HL-60 (cell line): ENCODE measurements around the gene HERPUD2.

Experiments used
- DNase-seq, 2 experiments: peaks; one replicate each; pipeline ENCODE4 v3.0.0-alpha.2; 2010 to 2020; ENCODE audit warnings: low read depth in 1 of 2, low spot score in 1 of 2
- H3K27ac ChIP-seq: fragments of 250-450 bp; sonication (Bioruptor Pico); replicated peaks from 2 replicates; pipeline ENCODE4 v1.5.1; 2020; ENCODE audit warnings: mild to moderate bottlenecking, moderate library complexity
- H3K27me3 ChIP-seq: fragments of 250-450 bp; sonication (Bioruptor Pico); 2 replicates; pipeline ENCODE4 v1.5.1; 2021; ENCODE audit warnings: mild to moderate bottlenecking, moderate library complexity; ENCODE audit not compliant: insufficient read depth, poor library complexity, severe bottlenecking
- H3K4me3 ChIP-seq: replicated peaks from 2 replicates; pipeline ENCODE4 v1.5.1; 2011; ENCODE audit warnings: mild to moderate bottlenecking, control low read depth, low read length; ENCODE audit not compliant: insufficient read depth
- GABPA ChIP-seq: IDR thresholded peaks from 2 replicates; pipeline ENCODE4 v1.6.1; 2012; ENCODE audit warnings: low read depth
- POLR2AphosphoS5 ChIP-seq: IDR thresholded peaks from 2 replicates; pipeline ENCODE4 v1.6.1; 2012; ENCODE audit warnings: low read depth
- REST ChIP-seq: IDR thresholded peaks from 2 replicates; pipeline ENCODE4 v1.6.1; 2012; ENCODE audit warnings: low read depth; ENCODE audit not compliant: insufficient replicate concordance
- SPI1 ChIP-seq: IDR thresholded peaks from 2 replicates; pipeline ENCODE4 v1.6.1; 2012; ENCODE audit warnings: low read depth, mild to moderate bottlenecking, borderline replicate concordance
- TF ChIP-seq, protein P1 (sequence below): IDR thresholded peaks from one replicate; pipeline ENCODE4 v1.5.1; 2011; ENCODE audit warnings: low read length, control low read depth, inconsistent platforms; ENCODE audit not compliant: insufficient read depth

The HERPUD2 gene

GRCh38 chr7:35735396-35735795 lies 40.5 kb upstream of the HERPUD2 start:
- no peaks in the 10 kb centered on the region for H3K27me3 ChIP-seq
- no peak overlapping the region for H3K4me3 ChIP-seq
- no peak overlapping the region for H3K27ac ChIP-seq
- no peak for DNase-seq
- no peak for TF ChIP-seq SPI1
- TF ChIP-seq, protein P1, sequence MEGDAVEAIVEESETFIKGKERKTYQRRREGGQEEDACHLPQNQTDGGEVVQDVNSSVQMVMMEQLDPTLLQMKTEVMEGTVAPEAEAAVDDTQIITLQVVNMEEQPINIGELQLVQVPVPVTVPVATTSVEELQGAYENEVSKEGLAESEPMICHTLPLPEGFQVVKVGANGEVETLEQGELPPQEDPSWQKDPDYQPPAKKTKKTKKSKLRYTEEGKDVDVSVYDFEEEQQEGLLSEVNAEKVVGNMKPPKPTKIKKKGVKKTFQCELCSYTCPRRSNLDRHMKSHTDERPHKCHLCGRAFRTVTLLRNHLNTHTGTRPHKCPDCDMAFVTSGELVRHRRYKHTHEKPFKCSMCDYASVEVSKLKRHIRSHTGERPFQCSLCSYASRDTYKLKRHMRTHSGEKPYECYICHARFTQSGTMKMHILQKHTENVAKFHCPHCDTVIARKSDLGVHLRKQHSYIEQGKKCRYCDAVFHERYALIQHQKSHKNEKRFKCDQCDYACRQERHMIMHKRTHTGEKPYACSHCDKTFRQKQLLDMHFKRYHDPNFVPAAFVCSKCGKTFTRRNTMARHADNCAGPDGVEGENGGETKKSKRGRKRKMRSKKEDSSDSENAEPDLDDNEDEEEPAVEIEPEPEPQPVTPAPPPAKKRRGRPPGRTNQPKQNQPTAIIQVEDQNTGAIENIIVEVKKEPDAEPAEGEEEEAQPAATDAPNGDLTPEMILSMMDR, result no peak
- no peak for TF ChIP-seq POLR2AphosphoS5
- TF ChIP-seq GABPA, result no peak
- TF ChIP-seq REST, result no peak

DNA sequence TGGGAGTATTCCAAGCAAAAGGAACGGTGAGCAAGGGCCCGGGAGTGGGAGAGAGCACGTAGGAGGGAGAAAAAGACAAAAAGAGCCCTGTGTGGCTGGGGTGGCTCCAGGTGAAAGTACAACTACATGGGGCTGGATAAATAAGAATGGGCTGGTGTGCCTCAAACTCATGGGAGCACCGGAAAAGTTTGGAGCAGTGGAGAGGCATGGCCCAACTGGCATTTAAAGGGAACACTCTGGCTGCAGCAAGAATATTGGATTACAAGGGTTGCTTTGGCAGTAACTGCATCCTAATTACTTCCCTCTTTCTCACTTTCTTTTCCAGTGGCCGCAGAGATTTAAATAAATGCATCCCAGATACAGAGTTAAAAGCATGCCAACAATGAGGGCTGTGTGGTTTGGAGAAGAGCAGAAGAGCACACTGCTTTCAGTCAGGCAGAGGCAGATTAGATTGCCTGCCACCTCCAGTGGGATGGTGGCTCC lies 39.1 kb upstream of the HERPUD2 start:
- no peaks in the 10 kb centered on the region for H3K27me3 ChIP-seq
- H3K4me3 ChIP-seq, result no peak overlapping the region
- no peak overlapping the region for H3K27ac ChIP-seq
- TF ChIP-seq SPI1, result no peak
- TF ChIP-seq, protein P1, result no peak
- TF ChIP-seq POLR2AphosphoS5, result no peak
- TF ChIP-seq GABPA, result no peak
- TF ChIP-seq REST, result no peak
- DNase-seq, result no peak

DNA sequence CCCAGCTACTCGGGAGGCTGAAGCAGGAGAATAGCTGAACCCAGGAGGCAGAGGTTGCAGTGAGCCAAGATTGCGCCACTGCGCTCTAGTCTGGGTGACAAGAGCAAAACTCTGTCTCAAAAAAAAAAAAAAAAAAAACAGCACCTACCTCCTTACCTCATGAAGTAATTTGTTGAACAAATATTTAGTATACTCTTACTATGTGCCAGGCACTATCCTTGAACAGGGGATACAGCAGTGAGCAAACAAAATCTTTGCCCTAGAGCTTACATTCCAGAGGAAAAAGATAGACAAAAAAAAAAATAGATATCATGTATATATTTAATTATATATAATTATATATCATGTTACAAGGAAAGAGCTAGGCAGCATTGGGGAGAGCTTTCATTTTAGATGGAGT lies 36.4 kb upstream of the HERPUD2 start:
- H3K27ac ChIP-seq, result no peak overlapping the region
- DNase-seq, result no peak

More for the DNA sequence above, 36.4 kb upstream of the HERPUD2 start:
- no peak for TF ChIP-seq REST
- TF ChIP-seq, protein P1, result no peak
- no peak for TF ChIP-seq POLR2AphosphoS5
- TF ChIP-seq GABPA, result no peak
- no peak for TF ChIP-seq SPI1
- H3K4me3 ChIP-seq, result no peak overlapping the region
- H3K27me3 ChIP-seq, result no peaks in the 10 kb centered on the region
